Measurements from ENCODE around the gene WEE1.

WEE1 gene

GRCh38 chr11:9607511-9607899 lies 34.0 kb downstream of the WEE1 start:
- Histone ChIP-seq H3K9me3 (ENCODE audit: control insufficient read depth, insufficient read depth, low read depth, low read length) (no peaks in the 10 kb centered on the region), H3K4me1 (ENCODE audit: control insufficient read depth, insufficient read depth, low read length) (no peaks in the 10 kb centered on the region), H3K36me3 (ENCODE audit: control insufficient read depth in 2 of 2, insufficient read depth in 1 of 2, low read length in 2 of 2) (no peaks in the 10 kb centered on the region), H3K27ac (ENCODE audit: extremely low read depth, low read depth, low read length) (no peak overlapping the region), H3K4me3 (ENCODE audit: low read depth, low read length) (no peak overlapping the region)
- POLR2A ChIA-PET = interaction anchor here (0.6 to 1.1 kb wide), 2 partner anchors 44 to 147 kb away, joined by 3 to 4 read pairs; partner anchors contain the start of gene ZNF143
- TF ChIP-seq ZNF488 (tag by site-specific recombination; IDR thresholded peaks at IDR 0.05) = no peak
- TF ChIP-seq PRDM10 (tag by site-specific recombination; IDR thresholded peaks at IDR 0.05) = peak; percentile 95
- 0 out of 2 replicates have a peak, but pooled peaks have one; percentile 16 for TF ChIP-seq ZBTB20 (tag by site-specific recombination; IDR thresholded peaks at IDR 0.05)
- no peak for TF ChIP-seq MZF1 (tag by site-specific recombination; IDR thresholded peaks at IDR 0.05; ENCODE audit: borderline replicate concordance)
- TF ChIP-seq ZBTB10 (tag by site-specific recombination; IDR thresholded peaks at IDR 0.05) = no peak
- TF ChIP-seq EGR2 (tag by site-specific recombination; IDR thresholded peaks at IDR 0.05; ENCODE audit: low read depth) = no peak
- no peak for TF ChIP-seq BCL11B (tag by site-specific recombination; IDR thresholded peaks at IDR 0.05; ENCODE audit: low read depth)
- no peak for TF ChIP-seq ZNF174 (tag by site-specific recombination; IDR thresholded peaks at IDR 0.05)
- no peak for TF ChIP-seq ZFP41 (tag by site-specific recombination; IDR thresholded peaks at IDR 0.05; ENCODE audit: borderline replicate concordance)
- TF ChIP-seq MYNN (tag by site-specific recombination; IDR thresholded peaks at IDR 0.05; ENCODE audit: borderline replicate concordance) = no peak
- TF ChIP-seq PATZ1 (tag by site-specific recombination; IDR thresholded peaks at IDR 0.05) = no peak
- no peak for TF ChIP-seq ZNF585B (tag by site-specific recombination; IDR thresholded peaks at IDR 0.05)
- no peak for TF ChIP-seq ZEB2 (tag by site-specific recombination; IDR thresholded peaks at IDR 0.05)
- no peak for TF ChIP-seq REST (tag by site-specific recombination; IDR thresholded peaks at IDR 0.05)
- TF ChIP-seq ZNF362 (tag by site-specific recombination; IDR thresholded peaks at IDR 0.05) = 0 out of 2 replicates have a peak, but pooled peaks have one; percentile 34
- no peak for TF ChIP-seq ZNF830 (tag by site-specific recombination; IDR thresholded peaks at IDR 0.05; ENCODE audit: low read depth)
- no peak for TF ChIP-seq ZNF692 (tag by site-specific recombination; IDR thresholded peaks at IDR 0.05)
- TF ChIP-seq ZBTB6 (tag by site-specific recombination; IDR thresholded peaks at IDR 0.05) = no peak
- CTCF ChIA-PET = interaction anchor here (0.5 to 1.0 kb wide), 6 partner anchors 15 to 321 kb away, joined by 3 to 5 read pairs (median 3); no protein-coding TSS in a partner anchor

Data from HEK293 (cell line).